SH-SY5Y (cell line): Measurements from ENCODE around the gene NUP214.

Experiments
- GATA2 ChIP-seq: IDR thresholded peaks from 2 replicates; pipeline ENCODE4 v1.6.1; 2011; ENCODE audit warnings: mild to moderate bottlenecking, low read depth, low read length
- GATA3 ChIP-seq: IDR thresholded peaks from 2 replicates; pipeline ENCODE4 v1.6.1; 2011; ENCODE audit warnings: low read depth, mild to moderate bottlenecking, low read length, moderate library complexity

DNA sequence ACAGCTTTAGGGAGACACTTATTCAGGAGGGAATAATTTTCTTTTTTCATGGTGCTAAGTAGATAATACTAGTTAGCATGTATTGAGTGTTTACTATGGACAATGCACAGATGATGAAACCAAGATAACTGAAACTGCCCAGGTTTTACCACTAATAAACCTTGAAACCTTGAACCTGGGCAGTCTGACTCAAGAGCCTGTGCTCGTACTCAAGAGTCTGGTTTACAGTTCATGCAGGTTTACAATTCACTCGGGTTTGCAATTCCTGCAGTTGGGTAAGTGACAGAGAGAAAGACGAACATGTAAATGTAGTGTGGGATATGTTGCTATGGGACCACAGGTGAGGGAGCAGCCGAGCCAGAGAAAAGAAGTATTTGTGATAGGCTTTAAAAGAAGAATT is 28.2 kb downstream of the NUP214 start:
- no peak for TF ChIP-seq GATA2
- no peak for TF ChIP-seq GATA3
